22Rv1 (cell line): ENCODE measurements around the gene AOC3.

Experiments
- H3K27ac ChIP-seq: fragments of 450-650 bp; 2 replicates; pipeline ENCODE4 v1.5.1; 2017
- CTCF ChIP-seq: fragments of 450-650 bp; IDR thresholded peaks from 2 replicates; pipeline ENCODE4 v1.5.1; 2017; ENCODE audit warnings: mild to moderate bottlenecking
- ZFX ChIP-seq: fragments of 450-650 bp; IDR thresholded peaks from 2 replicates; pipeline ENCODE4 v1.6.1; 2017; ENCODE audit warnings: antibody characterized with exemption, borderline replicate concordance

Gene AOC3

DNA sequence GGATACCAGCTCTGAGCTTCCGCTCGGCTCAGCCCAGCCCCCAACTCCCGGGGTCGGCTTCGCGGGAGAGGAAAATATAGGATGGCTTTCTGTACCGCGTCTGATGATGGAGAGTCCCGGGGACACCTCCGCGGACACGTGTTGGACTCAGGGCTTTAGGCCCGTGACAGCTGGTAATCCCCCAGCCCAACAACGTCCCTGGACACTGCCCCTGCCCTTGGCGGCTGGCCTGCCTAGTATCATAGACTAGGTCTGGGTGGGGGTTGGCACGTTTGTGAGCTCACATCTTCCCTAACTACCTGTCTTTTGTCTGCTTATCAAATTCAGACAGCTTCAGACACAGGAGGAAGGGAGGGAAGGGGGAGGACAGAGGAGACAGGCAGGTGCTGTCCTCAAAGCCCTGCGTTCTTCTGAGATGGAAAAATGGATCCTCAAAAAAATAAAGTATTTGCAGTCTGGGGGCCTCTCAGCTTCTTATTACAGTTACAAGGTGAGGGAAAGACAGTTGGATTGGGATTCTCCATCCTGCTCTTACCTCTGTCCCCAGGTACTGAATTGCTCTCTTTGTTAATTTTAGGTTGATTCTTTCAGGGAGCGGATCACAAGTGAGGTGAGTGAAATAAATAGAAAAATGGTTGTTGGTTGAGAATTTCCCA, 17.1 kb upstream of the AOC3 start:
- no peak for TF ChIP-seq CTCF
- no peak for TF ChIP-seq ZFX
- H3K27ac ChIP-seq: peak overlapping the region; percentile 70

DNA sequence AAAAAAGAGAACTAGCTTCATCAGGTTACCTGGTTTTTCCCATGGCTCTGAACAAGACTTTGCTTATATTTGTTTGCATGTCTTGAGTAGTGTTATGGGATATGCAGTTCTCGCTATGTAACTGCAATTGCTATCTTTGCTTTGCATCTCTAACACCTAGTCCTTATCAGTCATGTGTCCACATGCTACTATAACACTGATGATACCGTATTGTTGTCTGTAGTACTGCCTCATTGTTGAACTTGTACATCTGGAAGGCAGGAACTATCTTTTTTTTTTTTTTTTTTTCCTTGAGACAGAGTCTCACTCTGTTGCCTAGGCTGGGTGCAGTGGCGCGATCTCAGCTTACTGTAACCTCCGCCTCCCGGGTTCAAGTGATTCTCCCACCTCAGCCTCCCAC, 15.3 kb upstream of the AOC3 start:
- no peak for TF ChIP-seq ZFX
- TF ChIP-seq CTCF: no peak
- no peak overlapping the region for H3K27ac ChIP-seq

DNA sequence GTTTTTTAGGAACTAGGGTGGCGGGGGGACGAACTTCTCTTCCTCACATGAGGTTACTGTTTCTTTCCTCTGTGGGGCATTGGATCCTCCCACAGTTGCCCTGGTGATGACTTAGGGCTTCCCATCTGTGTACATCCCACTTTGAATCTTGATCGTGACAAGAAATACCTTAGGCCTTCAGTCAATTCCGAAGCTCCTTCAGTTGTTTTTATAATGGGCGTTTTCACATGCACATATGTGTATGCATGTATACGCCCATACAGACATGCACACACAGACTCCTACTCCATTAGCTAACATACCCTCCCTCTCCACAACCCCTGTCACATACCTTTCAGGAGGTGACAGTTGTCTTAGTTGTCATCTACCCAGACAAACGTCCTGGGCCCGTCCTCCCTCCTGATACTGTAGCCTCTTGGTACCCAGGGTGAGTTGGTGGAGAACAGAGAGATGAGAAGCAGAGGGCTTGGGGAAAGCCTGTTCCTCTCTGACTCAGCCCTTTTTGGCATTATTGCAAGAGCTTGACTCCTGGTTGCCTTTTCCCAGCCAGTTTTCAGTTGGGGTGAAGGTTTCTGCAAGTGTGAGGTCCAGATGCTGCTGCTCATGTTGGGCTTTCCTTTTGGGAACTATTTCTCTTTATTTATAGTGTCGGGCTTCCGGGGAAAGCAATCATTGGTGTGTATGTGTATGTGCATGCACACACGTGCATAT, 8.9 kb upstream of the AOC3 start:
- no peak for TF ChIP-seq CTCF
- H3K27ac ChIP-seq: no peak overlapping the region

DNA sequence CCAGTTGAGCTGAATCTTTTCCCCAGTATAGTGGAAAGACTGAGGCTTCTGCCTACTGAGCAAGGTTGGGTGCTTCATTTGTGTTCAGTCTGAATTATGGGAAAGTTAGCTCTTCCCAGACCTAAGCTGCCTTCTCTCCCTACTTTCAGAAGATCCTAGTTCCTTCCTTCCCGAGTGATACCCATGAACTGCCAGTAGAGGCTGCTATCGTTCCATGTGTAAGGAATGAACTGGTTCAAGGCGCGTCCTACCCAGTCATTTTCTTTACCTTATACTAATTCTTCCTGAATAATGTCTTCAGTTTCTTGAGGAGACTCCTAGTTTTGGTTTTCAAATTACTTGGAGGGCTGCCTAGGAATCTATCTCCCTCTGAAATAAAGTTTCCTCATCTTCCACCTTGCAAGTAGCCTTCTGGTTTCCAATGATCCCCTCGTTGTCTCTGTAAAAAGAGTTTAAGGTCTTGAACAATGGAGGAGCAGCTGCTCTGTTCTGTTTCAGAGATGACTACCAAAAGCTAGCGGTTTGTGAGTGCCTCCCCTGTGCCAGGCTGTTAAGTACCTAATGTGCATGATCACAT, 7.6 kb upstream of the AOC3 start:
- TF ChIP-seq ZFX: no peak
- TF ChIP-seq CTCF: peak; percentile 92
- H3K27ac ChIP-seq: no peak overlapping the region

DNA sequence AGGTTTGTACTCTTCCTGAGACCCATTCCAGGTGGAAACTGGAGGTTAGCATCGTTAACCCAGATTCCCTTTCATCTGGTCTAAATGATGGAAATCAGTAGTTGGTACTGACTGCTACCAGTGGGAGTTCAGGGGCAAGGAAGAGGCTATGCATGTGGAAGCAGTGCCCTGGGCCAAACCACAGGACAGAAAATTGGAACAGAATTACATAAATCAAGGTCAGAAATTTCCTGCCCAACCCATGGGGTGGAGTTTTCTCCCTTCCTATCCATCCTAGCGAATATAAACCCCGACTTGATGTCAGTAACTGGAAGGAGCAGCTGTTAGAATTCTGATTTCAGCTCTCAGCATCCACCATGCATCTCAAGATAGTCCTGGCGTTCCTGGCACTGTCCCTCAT, 6.7 kb upstream of the AOC3 start, which contains the start of gene AOC2:
Gene AOC2 (plus strand): TSS at position 310 of the 400 bp plus-strand sequence. CDS start 47 bp downstream, at position 357.
- no peak within 1 kb of the TSS for H3K27ac ChIP-seq
- no peak for TF ChIP-seq ZFX
- TF ChIP-seq CTCF: no peak

GRCh38 chr17:42844761-42845555, 6.0 kb upstream of the AOC3 start:
- no peak for TF ChIP-seq ZFX
- TF ChIP-seq CTCF: no peak

DNA sequence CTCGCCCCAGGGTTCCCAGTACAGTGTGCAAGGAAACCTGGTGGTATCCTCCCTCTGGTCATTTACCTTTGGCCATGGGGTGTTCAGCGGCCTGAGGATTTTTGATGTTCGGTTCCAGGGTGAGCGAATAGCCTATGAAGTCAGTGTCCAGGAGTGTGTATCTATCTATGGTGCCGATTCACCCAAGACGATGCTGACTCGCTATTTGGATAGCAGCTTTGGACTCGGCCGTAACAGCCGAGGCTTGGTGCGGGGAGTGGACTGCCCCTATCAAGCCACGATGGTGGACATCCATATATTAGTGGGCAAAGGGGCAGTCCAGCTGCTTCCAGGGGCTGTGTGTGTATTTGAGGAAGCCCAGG, 5.5 kb upstream of the AOC3 start:
- TF ChIP-seq CTCF (no peak), ZFX (no peak)
- no peak overlapping the region for H3K27ac ChIP-seq

More at GRCh38 chr17:42844761-42845555, 6.0 kb upstream of the AOC3 start:
- no peak overlapping the region for H3K27ac ChIP-seq
